ENCODE results near the gene ARHGAP24. TPM values are rescaled to one million over a fixed set of nuclear protein-coding genes. Genes with fewer than 3 reads are reported as not detected.
"Not testable (repeated sequence)": the region's sequence is repeated elsewhere in the genome, so short reads cannot be mapped to it uniquely, and the experiment has no call there.

Gene ARHGAP24
- total RNA-seq, 1 donor, result 67.6 TPM

DNA sequence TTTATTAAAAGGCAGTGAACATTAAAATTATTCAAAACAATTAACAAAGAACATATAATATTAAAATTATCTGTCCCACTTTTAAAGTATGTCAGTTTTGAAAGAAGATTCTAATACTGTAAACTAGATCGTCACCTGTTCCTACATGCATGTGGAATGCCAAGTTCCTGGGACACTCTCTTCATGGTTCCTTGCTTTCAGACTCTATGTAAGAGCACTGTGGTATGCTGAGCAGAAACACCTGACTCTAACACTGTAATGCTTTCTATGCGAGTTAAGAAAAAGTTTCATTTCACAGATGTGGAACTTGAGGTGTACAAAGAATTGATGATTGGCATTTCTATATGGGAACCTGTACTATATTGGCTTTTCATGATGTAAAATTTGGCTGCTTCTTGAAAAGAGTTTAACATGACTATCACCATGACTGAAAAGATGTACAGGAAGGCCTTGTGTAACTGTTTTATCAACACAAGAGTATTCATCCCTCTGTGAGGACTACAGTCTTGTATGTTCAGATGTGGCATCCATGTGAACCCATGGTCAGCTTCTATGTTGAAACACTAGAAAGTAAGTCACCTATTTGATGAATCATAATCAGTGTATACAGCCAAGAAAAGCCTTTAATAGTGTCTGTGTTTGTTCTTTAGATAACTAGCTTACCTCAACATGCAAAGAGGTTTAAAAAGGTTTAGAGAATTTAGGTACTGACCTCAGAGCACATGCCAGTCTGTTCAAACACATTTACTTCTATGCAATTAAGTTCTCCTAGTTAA, 354.5 kb downstream of the ARHGAP24 start:
- H3K4me3 ChIP-seq (ENCODE audit: low read depth, low read length), result no peak overlapping the region
- no peak for TF ChIP-seq CTCF (IDR thresholded peaks at IDR 0.05; ENCODE audit: insufficient read depth, low read length)
- peak; percentile 54 for DNase-seq (ENCODE audit: low read depth)

GRCh38 chr4:85831647-85832046, 356.7 kb downstream of the ARHGAP24 start:
- no peak for TF ChIP-seq CTCF (IDR thresholded peaks at IDR 0.05; ENCODE audit: insufficient read depth, low read length)
- H3K4me3 ChIP-seq (ENCODE audit: low read depth, low read length), result no peak overlapping the region
- no peak for DNase-seq (ENCODE audit: low read depth)

DNA sequence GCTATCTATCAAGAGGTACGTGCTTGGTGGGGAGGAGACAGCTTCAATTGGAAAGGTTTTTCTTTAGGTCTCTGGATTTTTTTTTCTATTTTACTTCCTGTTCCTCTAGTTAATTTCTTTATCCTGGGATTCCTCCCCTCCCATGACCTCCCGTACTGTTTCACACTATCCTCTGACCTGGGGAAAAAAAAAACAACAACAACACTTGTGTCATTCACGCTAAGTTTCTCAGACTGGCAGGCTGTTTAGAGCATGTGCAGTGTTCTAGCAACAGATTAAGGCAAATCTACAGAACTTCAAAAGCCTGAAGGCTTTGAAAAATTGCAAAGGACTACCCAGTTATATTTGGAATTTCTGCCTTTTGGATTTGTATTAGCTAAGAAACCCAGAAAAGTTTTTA, 358.4 kb downstream of the ARHGAP24 start:
- TF ChIP-seq CTCF (IDR thresholded peaks at IDR 0.05; ENCODE audit: insufficient read depth, low read length), result no peak
- DNase-seq (ENCODE audit: low read depth), result no peak
- H3K4me3 ChIP-seq (ENCODE audit: low read depth, low read length), result no peak overlapping the region

- H3K4me3 ChIP-seq (ENCODE audit: low read depth, low read length), result no peak overlapping the region
- DNase-seq (ENCODE audit: low read depth), result no peak
- no peak for TF ChIP-seq CTCF (IDR thresholded peaks at IDR 0.05; ENCODE audit: insufficient read depth, low read length)
Measured at GRCh38 chr4:85834934-85835333, 360.0 kb downstream of the ARHGAP24 start.

DNA sequence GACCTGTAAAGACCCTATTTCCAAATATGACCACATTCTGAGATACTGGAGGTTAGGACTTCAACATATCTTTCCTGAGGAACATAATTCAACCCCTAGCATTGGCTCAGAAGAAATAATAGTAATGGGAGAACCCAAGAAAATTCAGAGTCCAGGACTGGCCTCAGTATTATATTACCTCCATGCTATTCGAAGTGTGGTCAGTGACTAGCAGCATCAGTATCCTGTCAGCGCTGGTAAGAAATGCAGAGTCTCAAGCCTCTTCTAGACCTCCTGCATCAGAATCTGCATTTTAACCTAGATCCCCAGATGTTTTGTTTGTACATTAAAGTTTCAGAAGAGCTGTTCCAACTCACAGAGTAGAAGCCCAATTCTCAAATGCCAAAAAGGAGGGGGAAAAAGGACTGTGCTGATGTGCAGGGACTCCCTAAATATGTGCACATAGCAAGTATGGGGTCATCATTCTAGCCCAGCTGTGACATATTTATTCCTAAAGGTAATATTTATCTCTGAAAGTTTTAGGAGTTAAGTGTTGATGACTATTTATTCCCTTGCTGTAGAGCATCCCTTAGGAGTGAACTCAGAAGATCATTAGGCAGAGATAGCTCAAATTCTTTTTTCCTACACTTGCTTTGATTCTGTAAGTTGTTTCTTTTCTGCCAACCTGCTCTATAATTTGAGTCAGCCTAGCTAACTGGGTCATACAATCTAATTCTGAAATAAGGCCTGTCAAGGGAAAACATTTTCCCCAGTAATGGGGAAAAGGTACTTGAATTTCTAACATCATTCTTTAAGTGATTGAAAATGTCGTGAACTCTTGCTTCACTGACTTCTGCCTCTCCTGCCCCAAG, 361.9 kb downstream of the ARHGAP24 start:
- TF ChIP-seq CTCF (IDR thresholded peaks at IDR 0.05; ENCODE audit: insufficient read depth, low read length), result no peak
- H3K4me3 ChIP-seq (ENCODE audit: low read depth, low read length), result no peak overlapping the region
- DNase-seq (ENCODE audit: low read depth), result no peak

DNA sequence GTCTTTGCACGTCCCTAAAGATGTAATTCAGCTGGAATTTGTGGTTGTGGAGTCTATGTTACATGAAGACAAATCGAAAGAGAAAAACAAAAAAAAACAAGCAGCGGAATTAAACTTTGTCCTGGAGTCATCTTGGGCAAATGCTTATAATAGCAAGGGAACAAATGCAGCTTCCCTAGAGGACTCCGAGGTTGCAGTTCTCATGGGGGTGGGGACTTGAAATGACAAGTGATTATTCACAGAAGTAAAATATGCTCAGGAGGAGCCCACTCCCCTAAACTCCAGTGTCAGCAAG, 362.4 kb downstream of the ARHGAP24 start:
- no peak for DNase-seq (ENCODE audit: low read depth)
- TF ChIP-seq CTCF (IDR thresholded peaks at IDR 0.05; ENCODE audit: insufficient read depth, low read length), result no peak
- no peak overlapping the region for H3K4me3 ChIP-seq (ENCODE audit: low read depth, low read length)

- peak; percentile 24 for DNase-seq (ENCODE audit: low read depth)
- H3K4me3 ChIP-seq (ENCODE audit: low read depth, low read length), result not testable (repeated sequence)
Measured at GRCh38 chr4:85839981-85840451, 365.1 kb downstream of the ARHGAP24 start.

All from fibroblast of the aortic adventitia (primary cell).